ENCODE measurements around the gene RNF130. TPM values are rescaled to one million over a fixed set of nuclear protein-coding genes. Genes with fewer than 3 reads are reported as not detected.
"Not testable (repeated sequence)": the region's sequence is repeated elsewhere in the genome, so short reads cannot be mapped to it uniquely, and the experiment has no call there.

RNF130 gene
- total RNA-seq, 2 donors from 2014 or later = 83.9 to 151 TPM

- Histone ChIP-seq H3K36me3 (peaks cover 3% of the 10 kb centered on the region), H3K27ac (no peak overlapping the region), H3K4me3 (no peak overlapping the region), H3K9me3 (no peaks in the 10 kb centered on the region), H3K4me1 (ENCODE audit: control insufficient read depth in 1 of 2, low read depth in 2 of 2) (no peaks in the 10 kb centered on the region), H3K27me3 (replicated peaks; ENCODE audit: insufficient read depth) (no peaks in the 10 kb centered on the region)
- no peak for DNase-seq (ENCODE audit: low spot score)
- ATAC-seq (ENCODE audit: insufficient number of reproducible peaks, low FRiP score, low read depth) = no peak
- no peak for TF ChIP-seq CTCF (IDR thresholded peaks at IDR 0.05)
Observed at GRCh38 chr5:180001742-180002141, 69.8 kb downstream of the RNF130 start.

- Histone ChIP-seq H3K9me3 (peaks cover 1% of the 10 kb centered on the region), H3K27me3 (replicated peaks; ENCODE audit: insufficient read depth) (no peaks in the 10 kb centered on the region), H3K27ac (no peak overlapping the region), H3K36me3 (peaks cover 3% of the 10 kb centered on the region), H3K4me3 (no peak overlapping the region), H3K4me1 (ENCODE audit: control insufficient read depth in 1 of 2, low read depth in 2 of 2) (no peaks in the 10 kb centered on the region)
- no peak for TF ChIP-seq CTCF (IDR thresholded peaks at IDR 0.05)
- DNase-seq (ENCODE audit: low spot score) (no peak), ATAC-seq (ENCODE audit: insufficient number of reproducible peaks, low FRiP score, low read depth) (no peak)
Observed at GRCh38 chr5:180001136-180001535, 70.4 kb downstream of the RNF130 start.

- Histone ChIP-seq H3K27me3 (replicated peaks; ENCODE audit: insufficient read depth) (no peaks in the 10 kb centered on the region), H3K4me1 (ENCODE audit: control insufficient read depth in 1 of 2, low read depth in 2 of 2) (no peaks in the 10 kb centered on the region), H3K9me3 (peaks cover 9% of the 10 kb centered on the region), H3K27ac (no peak overlapping the region), H3K36me3 (peaks cover 3% of the 10 kb centered on the region), H3K4me3 (no peak overlapping the region)
- no peak for TF ChIP-seq CTCF (IDR thresholded peaks at IDR 0.05)
- no peak for ATAC-seq (ENCODE audit: insufficient number of reproducible peaks, low FRiP score, low read depth)
- DNase-seq (ENCODE audit: low spot score) = no peak
Observed at GRCh38 chr5:179998485-179998884, 73.1 kb downstream of the RNF130 start.

- ATAC-seq (ENCODE audit: insufficient number of reproducible peaks, low FRiP score, low read depth) = no peak
- Histone ChIP-seq H3K4me3 (no peak overlapping the region), H3K9me3 (peaks cover 9% of the 10 kb centered on the region), H3K4me1 (ENCODE audit: control insufficient read depth in 1 of 2, low read depth in 2 of 2) (no peaks in the 10 kb centered on the region), H3K27me3 (replicated peaks; ENCODE audit: insufficient read depth) (no peaks in the 10 kb centered on the region), H3K36me3 (no peaks in the 10 kb centered on the region), H3K27ac (no peak overlapping the region)
- no peak for DNase-seq (ENCODE audit: low spot score)
- TF ChIP-seq CTCF (IDR thresholded peaks at IDR 0.05) = no peak
Observed at GRCh38 chr5:179994583-179995323, 76.8 kb downstream of the RNF130 start.

- H3K4me1 ChIP-seq (ENCODE audit: control insufficient read depth in 1 of 2, low read depth in 2 of 2); DNase-seq (ENCODE audit: low spot score); H3K27ac ChIP-seq; H3K36me3 ChIP-seq; H3K4me3 ChIP-seq; H3K27me3 ChIP-seq (replicated peaks; ENCODE audit: insufficient read depth); ATAC-seq (ENCODE audit: insufficient number of reproducible peaks, low FRiP score, low read depth); H3K9me3 ChIP-seq: not testable (repeated sequence)
Observed at GRCh38 chr5:179992855-179993254, 78.7 kb downstream of the RNF130 start.

GRCh38 chr5:179991106-179991505 is 80.5 kb downstream of the RNF130 start:
- no peak for TF ChIP-seq CTCF (IDR thresholded peaks at IDR 0.05)
- Histone ChIP-seq H3K4me1 (ENCODE audit: control insufficient read depth in 1 of 2, low read depth in 2 of 2) (no peaks in the 10 kb centered on the region), H3K4me3 (no peak overlapping the region), H3K9me3 (peaks cover 8% of the 10 kb centered on the region), H3K27me3 (replicated peaks; ENCODE audit: insufficient read depth) (no peaks in the 10 kb centered on the region), H3K27ac (no peak overlapping the region), H3K36me3 (no peaks in the 10 kb centered on the region)
- ATAC-seq (ENCODE audit: insufficient number of reproducible peaks, low FRiP score, low read depth) (no peak), DNase-seq (ENCODE audit: low spot score) (no peak)

GRCh38 chr5:179990525-179990924 is 81.0 kb downstream of the RNF130 start:
- H3K4me1 ChIP-seq (ENCODE audit: control insufficient read depth in 1 of 2, low read depth in 2 of 2); H3K27ac ChIP-seq; H3K36me3 ChIP-seq; H3K27me3 ChIP-seq (replicated peaks; ENCODE audit: insufficient read depth); H3K4me3 ChIP-seq; H3K9me3 ChIP-seq; ATAC-seq (ENCODE audit: insufficient number of reproducible peaks, low FRiP score, low read depth); DNase-seq (ENCODE audit: low spot score): not testable (repeated sequence)

All from thoracic aorta (tissue), 2 donors.